IMR-90 (cell line): ENCODE data around the gene VWA8.
"Not testable (repeated sequence)": the region's sequence is repeated elsewhere in the genome, so short reads cannot be mapped to it uniquely, and the experiment has no call there.

Experiments
- BHLHE40 ChIP-seq: fragments of 150-350 bp; IDR thresholded peaks from 2 replicates; pipeline ENCODE4 v1.6.1; 2016; ENCODE audit warnings: mild to moderate bottlenecking, low read depth, low read length
- CHD1 ChIP-seq: IDR thresholded peaks from 2 replicates; pipeline ENCODE4 v1.6.1; 2012; ENCODE audit warnings: low read depth, low read length, improper control_type of control experiment
- CTCF ChIP-seq: conservative IDR thresholded peaks from 2 replicates; pipeline ENCODE4 v1.5.1; 2012; ENCODE audit warnings: mild to moderate bottlenecking, low read depth, low read length, improper control_type of control experiment
- MXI1 ChIP-seq: IDR thresholded peaks from 2 replicates; pipeline ENCODE4 v1.6.1; 2012; ENCODE audit warnings: low read depth, mild to moderate bottlenecking, low read length, moderate library complexity, borderline replicate concordance
- NFE2L2 ChIP-seq: fragments of 150-350 bp; IDR thresholded peaks from 2 replicates; pipeline ENCODE4 v1.6.1; 2016; ENCODE audit warnings: low read depth, mild to moderate bottlenecking, low read length
- POLR2A ChIP-seq: IDR thresholded peaks from 2 replicates; pipeline ENCODE4 v1.6.1; 2012; ENCODE audit warnings: mild to moderate bottlenecking, low read depth, low read length
- RAD21 ChIP-seq: IDR thresholded peaks from 2 replicates; pipeline ENCODE4 v1.6.1; 2012; ENCODE audit warnings: low read length, improper control_type of control experiment
- RFX5 ChIP-seq: IDR thresholded peaks from 2 replicates; pipeline ENCODE4 v1.8.0; 2012; ENCODE audit warnings: low read depth, mild to moderate bottlenecking, low read length, moderate library complexity
- USF2 ChIP-seq: fragments of 150-350 bp; IDR thresholded peaks from 2 replicates; pipeline ENCODE4 v1.6.1; 2017; ENCODE audit warnings: mild to moderate bottlenecking, antibody characterized with exemption, low read length, low read depth

- not testable (repeated sequence) for TF ChIP-seq POLR2A, CTCF, BHLHE40, CHD1, RFX5, RAD21, MXI1, USF2, NFE2L2
Measured at GRCh38 chr13:41542799-41543198, 418.1 kb downstream of the VWA8 start.
